ENCODE measurements around the gene PXDC1.
A peak's percentile ranks its signal among the peaks of the same experiment; 100 is the strongest.

The PXDC1 gene

GRCh38 chr6:3746696-3747095 is 4.8 kb downstream of the PXDC1 start:
- no peak for DNase-seq

GRCh38 chr6:3746119-3746691 is 5.3 kb downstream of the PXDC1 start:
- DNase-seq = no peak

- DNase-seq = no peak
Observed at GRCh38 chr6:3745566-3746118, 5.9 kb downstream of the PXDC1 start.

GRCh38 chr6:3744901-3745470 is 6.5 kb downstream of the PXDC1 start:
- no peak for DNase-seq

GRCh38 chr6:3744211-3744900 is 7.2 kb downstream of the PXDC1 start:
- no peak for DNase-seq

- DNase-seq = no peak
Observed at GRCh38 chr6:3743541-3743940, 8.0 kb downstream of the PXDC1 start.

GRCh38 chr6:3742426-3743344 is 8.8 kb downstream of the PXDC1 start:
- peak; percentile 67 for DNase-seq

- no peak for DNase-seq
Observed at GRCh38 chr6:3742076-3742425, 9.5 kb downstream of the PXDC1 start.

GRCh38 chr6:3741477-3741871 is 10.0 kb downstream of the PXDC1 start:
- DNase-seq = no peak

- no peak for DNase-seq
Observed at GRCh38 chr6:3740551-3741476, 10.7 kb downstream of the PXDC1 start.

GRCh38 chr6:3739311-3739897 is 12.1 kb downstream of the PXDC1 start:
- no peak for DNase-seq

GRCh38 chr6:3738381-3739131 is 13.0 kb downstream of the PXDC1 start:
- DNase-seq = no peak

- DNase-seq = no peak
Observed at GRCh38 chr6:3737831-3738210, 13.7 kb downstream of the PXDC1 start.

GRCh38 chr6:3737149-3737830 is 14.2 kb downstream of the PXDC1 start:
- DNase-seq = no peak

- DNase-seq = no peak
Observed at GRCh38 chr6:3735029-3735605, 16.4 kb downstream of the PXDC1 start.

GRCh38 chr6:3734023-3734422 is 17.5 kb downstream of the PXDC1 start:
- DNase-seq = no peak

GRCh38 chr6:3733321-3733925 is 18.1 kb downstream of the PXDC1 start:
- DNase-seq = no peak

GRCh38 chr6:3732345-3733141 is 19.0 kb downstream of the PXDC1 start:
- DNase-seq = peak; percentile 81

GRCh38 chr6:3731700-3732099 is 19.8 kb downstream of the PXDC1 start:
- DNase-seq = no peak

Measured in fibroblast of skin of right biceps (primary cell).